Left renal cortex interstitium (tissue), 4 donors: Measurements from ENCODE around the gene ARHGAP9. TPM values are rescaled to one million over a fixed set of nuclear protein-coding genes. Genes with fewer than 3 reads are reported as not detected.
"Not testable (repeated sequence)": the region's sequence is repeated elsewhere in the genome, so short reads cannot be mapped to it uniquely, and the experiment has no call there.

Source experiments
- DNase-seq, 4 donors: peaks; one replicate each; pipeline ENCODE4 v3.0.0-alpha.2; 2013; ENCODE audit warnings: low read depth in 4 of 4, low spot score in 2 of 4, missing footprints in 1 of 4
- polyA plus RNA-seq, 4 donors: library from polyadenylated mRNA; unstranded; fragments of 120-200 nt; gene quantifications; one replicate each; pipeline ENCODE4 v1.2.1, GENCODE V29; 2013; ENCODE audit not compliant: insufficient read length in 4 of 4

Gene ARHGAP9
- polyA plus RNA-seq, 4 donors: 1.1 to 3.8 (median 3.1) TPM

DNA sequence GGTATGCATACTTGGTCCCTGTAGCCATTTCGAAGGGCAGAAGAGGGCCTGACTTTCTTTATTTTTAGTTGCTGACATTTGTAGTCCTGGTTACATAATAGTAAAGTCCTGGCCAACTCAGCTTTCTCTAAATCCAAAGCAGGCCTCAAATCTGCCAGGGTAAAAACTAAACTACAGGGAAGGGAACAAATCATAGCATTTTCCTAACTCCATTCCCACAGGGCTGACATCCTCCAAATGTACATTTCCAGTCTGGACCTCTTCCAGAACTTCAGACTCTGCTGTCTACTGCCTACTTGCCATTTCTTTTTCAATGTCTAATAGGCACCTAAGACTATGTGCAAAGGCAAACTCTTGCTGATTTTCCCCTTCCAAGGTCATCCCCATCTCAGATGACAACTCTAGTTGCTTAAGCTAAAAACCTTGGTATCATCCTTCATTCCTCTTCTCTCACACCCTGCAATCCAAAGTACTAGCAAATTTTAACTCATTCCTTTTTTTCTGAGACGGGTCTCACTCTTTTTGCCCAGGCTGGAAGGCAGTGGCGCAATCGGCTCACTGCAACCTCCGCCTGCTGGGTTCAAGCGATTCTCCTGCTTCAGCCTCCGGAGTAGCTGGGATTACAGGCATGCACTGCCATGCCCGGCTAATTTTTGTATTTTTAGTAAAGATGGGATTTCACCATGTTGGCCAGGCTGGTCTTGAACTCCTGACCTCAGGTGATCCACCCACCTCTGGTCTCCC, 38.7 kb upstream of the ARHGAP9 start:
- DNase-seq: no peak

GRCh38 chr12:57517718-57518117, 38.1 kb upstream of the ARHGAP9 start:
- not testable (repeated sequence) for DNase-seq

DNA sequence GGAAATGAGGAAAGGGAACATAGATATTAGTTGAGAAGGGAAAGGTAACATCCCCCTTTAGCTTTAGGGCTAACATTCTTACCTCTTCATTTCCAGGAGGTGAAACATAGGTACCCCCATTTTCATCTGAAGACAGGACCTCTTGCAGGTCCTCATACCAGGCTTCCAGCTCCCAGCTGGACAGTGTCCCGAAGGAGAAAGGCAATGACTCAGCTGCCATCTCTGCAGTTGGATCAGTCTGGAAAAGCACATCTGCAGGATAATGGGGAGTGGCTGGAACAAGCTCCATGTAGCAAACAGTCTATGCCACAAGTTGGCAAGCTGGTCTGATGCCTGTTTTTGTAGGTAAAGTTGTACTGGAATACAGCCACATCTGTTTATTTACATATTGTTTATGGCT, 37.5 kb upstream of the ARHGAP9 start:
- no peak for DNase-seq

DNA sequence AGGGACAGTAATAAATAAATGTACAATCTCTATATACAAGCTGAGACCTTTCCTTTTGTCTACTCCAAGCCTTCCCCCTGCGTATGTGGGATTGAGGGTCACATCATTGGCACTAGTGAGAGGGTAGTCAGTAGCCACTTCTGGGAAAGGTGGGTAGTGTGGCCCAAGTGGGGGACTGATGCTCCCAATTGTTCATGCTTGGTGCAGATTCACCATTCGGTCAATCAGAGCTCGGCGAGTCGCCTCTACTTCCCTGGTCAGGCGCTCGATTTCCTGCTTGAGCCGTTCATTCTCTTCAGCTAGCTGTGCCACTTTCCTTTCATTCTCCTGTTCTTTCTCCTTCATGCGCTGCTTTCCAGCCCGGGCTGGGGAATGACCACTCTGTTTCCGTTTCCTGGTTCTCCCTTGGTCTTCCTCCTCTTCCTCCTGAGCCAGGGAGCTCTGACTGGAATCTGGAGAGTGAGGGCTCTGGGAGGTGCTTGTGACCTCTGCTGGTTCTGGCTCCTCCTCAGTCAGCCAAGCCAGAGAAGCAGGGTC, 37.0 kb upstream of the ARHGAP9 start:
- DNase-seq: no peak

GRCh38 chr12:57515934-57516541, 36.4 kb upstream of the ARHGAP9 start:
- no peak for DNase-seq

DNA sequence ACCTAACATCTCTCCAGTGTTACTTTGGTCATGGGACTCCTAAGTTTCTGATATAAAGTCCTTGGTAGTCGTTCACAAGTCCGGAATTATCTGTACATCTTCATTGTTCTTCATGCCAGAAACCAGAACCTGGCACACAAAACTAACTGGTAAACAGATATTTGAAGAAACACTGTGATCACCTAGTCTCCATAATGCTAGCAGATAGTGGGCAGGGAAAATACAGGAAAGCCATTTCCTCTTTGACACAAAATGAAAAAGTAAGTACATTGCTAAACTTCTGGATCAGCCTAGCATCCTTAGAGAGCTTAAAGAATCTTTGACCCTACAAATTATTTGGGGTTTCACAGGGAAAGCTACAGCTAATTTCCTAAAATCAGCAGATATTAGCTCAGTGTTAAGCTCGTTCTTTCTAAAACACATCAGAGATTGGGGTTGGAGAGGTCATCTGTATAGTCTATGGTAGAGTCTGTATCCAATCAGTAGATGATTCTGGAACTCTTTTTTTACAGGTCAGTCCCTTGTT, 35.8 kb upstream of the ARHGAP9 start:
- DNase-seq: no peak

GRCh38 chr12:57514720-57515407, 35.2 kb upstream of the ARHGAP9 start:
- DNase-seq: no peak

DNA sequence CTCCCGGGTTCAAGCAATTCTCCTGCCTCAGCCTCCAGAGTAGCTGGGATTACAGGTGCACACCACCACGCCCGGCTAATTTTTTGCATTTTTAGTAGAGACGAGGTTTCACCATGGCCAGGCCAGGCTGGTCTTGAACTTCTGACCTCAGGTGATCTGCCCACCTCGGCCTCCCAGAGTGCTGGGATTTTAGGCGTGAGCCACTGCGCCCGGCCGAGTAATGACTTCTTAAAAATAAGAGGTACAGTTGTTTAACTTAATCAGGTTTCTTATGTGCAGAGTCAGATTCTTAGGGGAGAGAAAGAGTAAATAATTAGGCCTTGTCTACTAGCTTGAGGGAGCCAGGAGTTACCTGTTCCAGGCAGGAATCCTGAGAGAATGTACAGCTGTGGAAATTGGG, 34.6 kb upstream of the ARHGAP9 start:
- not testable (repeated sequence) for DNase-seq

DNA sequence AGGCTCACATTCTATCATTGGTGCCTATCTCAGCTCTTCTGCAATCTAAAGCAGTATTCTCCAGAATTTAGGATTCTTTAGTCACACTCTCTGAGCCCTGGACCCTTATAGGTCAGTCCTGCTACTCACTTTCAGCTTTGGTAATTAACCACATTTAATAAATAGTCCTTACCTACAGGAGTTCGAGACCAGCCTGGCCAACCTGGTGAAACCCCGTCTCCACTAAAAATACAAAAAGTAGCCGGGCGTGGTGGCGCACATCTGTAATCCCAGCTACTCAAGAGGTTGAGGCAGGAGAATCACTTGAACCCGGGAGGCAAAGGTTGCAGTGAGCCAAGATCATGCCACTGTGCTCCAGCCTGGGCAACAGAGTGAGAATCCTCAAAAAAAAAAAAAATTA, 34.0 kb upstream of the ARHGAP9 start:
- DNase-seq: not testable (repeated sequence)

GRCh38 chr12:57513266-57513665, 33.6 kb upstream of the ARHGAP9 start:
- no peak for DNase-seq

- no peak for DNase-seq
Measured at GRCh38 chr12:57512665-57513064, 33.0 kb upstream of the ARHGAP9 start.

DNA sequence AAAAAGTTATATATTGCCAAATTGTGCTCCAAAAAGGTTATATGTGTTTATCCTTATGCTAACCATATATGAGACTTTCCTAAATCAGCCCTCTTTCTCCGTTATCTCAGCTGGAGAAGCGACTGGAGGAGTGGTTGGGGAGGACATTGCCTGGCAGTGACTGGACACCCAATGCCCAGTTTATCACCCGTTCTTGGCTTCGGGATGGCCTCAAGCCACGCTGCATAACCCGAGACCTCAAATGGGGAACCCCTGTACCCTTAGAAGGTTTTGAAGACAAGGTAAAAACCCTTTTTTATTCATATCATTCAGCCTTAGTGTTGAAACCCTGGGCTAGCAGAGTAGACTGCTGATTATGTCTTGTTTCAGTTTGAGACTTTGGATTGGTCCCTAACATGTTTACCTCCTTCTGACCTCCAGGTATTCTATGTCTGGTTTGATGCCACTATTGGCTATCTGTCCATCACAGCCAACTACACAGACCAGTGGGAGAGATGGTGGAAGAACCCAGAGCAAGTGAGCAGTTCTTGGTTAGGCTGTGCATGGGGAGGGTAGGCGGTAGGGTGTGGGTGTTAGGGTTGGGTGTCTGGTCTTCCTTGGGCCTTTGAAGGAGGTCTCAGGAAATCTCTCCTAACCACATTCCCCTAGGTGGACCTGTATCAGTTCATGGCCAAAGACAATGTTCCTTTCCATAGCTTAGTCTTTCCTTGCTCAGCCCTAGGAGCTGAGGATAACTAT, 32.1 kb upstream of the ARHGAP9 start:
- no peak for DNase-seq

DNA sequence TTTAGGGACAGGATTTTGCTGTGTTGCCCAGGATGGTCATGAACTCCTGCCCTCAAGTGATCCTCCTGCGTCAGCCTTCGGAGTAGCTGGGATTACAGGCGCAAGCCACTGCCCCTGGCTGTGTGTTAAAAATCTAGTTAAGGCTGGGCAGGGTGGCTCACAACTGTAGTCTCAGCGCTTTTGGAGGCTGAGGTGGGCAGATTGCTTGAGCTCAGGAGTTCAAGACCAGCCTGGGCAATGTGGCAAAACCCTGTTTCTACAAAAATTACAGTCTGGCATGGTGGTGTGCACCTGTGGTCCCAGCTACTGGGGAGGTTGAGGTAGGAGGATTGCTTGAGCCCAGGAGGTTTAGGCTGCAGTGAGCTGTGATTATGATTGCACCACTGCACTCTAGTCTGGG, 31.5 kb upstream of the ARHGAP9 start:
- DNase-seq: no peak

GRCh38 chr12:57507796-57508195, 28.1 kb upstream of the ARHGAP9 start:
- not testable (repeated sequence) for DNase-seq

DNA sequence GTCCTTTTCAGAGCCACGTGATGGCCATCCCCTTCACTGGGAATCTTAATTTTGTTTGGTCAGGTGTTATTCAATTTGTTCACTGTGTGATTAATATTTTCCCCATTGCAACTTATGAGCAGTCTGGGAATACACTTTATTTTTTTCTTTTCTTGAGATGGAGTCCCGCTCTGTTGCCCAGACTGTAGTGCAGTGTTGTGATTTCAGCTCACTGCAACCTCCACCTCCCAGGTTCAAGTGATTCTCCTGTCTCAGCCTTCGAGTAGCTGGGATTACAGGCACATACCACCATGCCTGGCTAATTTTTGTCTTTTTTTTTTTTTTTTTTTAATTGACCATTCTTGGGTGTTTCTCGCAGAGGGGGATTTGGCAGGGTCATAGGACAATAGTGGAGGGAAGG, 26.9 kb upstream of the ARHGAP9 start:
- DNase-seq: not testable (repeated sequence)

- not testable (repeated sequence) for DNase-seq
Measured at GRCh38 chr12:57502311-57502969, 22.8 kb upstream of the ARHGAP9 start.

DNA sequence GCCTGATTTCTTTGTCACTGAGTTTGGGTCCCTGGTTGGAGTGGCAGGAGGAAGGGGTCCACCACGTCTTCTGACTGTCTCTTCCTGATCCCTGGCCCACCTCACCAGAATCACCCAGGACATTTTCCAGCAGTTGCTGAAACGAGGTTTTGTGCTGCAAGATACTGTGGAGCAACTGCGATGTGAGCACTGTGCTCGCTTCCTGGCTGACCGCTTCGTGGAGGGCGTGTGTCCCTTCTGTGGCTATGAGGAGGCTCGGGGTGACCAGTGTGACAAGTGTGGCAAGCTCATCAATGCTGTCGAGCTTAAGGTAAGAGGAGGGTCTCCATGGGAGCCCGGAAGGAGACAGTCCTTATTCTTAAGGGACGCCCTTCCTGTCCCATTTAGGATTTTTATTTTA, 20.5 kb upstream of the ARHGAP9 start:
- no peak for DNase-seq

GRCh38 chr12:57498571-57498970, 18.9 kb upstream of the ARHGAP9 start:
- no peak for DNase-seq

DNA sequence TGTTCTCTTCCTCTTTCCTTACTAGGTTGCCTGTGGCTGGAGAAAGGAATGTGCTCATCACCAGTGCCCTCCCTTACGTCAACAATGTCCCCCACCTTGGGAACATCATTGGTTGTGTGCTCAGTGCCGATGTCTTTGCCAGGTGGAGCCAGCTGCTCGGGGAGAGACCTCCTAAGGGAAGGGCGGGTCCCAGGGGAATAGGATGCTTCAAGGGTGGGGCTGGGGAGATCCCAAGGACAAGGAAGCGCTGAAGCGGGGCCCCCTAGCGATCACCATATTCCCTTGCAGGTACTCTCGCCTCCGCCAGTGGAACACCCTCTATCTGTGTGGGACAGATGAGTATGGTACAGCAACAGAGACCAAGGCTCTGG, 18.5 kb upstream of the ARHGAP9 start:
- no peak for DNase-seq
